Measurements from ENCODE around the gene PPP1R14B.

DNA sequence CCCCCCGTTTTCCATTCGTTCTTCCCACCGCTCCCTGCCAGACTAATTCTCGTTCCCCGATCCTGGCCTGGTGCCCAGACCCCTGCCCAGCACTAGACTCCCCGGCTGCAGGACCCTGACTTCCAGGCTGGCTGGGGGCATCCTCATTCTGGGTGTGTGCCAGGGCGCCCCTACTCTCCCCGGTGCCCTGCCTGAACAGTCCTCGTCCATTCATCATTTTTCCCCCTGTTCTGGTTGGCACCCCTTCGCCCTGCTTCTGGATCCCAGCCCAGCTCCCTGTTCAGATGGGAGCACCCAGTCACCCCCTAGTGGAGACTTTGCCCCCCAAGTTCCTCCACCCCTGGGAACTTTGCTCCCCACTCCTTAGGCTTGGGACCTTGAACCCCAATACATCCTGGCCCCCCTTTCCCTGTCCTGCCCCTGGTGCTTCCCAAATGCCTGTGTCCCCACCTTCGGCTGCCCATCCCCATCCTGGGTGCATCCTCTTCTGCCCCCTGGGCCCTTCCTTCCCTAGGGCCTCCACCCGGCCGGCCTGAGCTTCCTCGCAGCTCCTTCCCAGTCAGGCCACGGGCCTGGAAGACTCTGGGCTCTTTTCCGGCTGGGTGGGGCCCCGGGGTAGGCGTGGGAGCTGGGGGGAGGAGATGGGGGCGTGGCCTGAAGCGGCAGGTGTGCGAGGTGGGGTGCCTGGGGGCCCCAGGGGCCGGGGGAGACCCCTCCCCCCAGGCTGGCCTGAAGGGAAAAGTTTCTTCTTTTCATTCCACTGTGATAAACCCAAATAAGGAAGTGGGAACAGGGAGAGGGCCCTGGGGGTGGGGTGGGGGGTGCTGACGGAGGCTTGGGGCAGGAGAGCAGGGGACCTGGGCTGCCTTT is 5.5 kb upstream of the PPP1R14B start:
- TF ChIP-seq, protein P1, sequence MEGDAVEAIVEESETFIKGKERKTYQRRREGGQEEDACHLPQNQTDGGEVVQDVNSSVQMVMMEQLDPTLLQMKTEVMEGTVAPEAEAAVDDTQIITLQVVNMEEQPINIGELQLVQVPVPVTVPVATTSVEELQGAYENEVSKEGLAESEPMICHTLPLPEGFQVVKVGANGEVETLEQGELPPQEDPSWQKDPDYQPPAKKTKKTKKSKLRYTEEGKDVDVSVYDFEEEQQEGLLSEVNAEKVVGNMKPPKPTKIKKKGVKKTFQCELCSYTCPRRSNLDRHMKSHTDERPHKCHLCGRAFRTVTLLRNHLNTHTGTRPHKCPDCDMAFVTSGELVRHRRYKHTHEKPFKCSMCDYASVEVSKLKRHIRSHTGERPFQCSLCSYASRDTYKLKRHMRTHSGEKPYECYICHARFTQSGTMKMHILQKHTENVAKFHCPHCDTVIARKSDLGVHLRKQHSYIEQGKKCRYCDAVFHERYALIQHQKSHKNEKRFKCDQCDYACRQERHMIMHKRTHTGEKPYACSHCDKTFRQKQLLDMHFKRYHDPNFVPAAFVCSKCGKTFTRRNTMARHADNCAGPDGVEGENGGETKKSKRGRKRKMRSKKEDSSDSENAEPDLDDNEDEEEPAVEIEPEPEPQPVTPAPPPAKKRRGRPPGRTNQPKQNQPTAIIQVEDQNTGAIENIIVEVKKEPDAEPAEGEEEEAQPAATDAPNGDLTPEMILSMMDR (conservative IDR thresholded peaks at IDR 0.05; ENCODE audit: low read depth, low read length) = peak; percentile 64
- TF ChIP-seq EZH2phosphoT487 (IDR thresholded peaks at IDR 0.05; ENCODE audit: borderline replicate concordance, low read length) (no peak), EZH2 (IDR thresholded peaks at IDR 0.05; ENCODE audit: low read length, unreplicated experiment) (no peak)
